ENCODE results near the gene TENT5A. TPM values are rescaled to one million over a fixed set of nuclear protein-coding genes. Genes with fewer than 3 reads are reported as not detected.

Gene TENT5A
- total RNA-seq, 1 donor from 2014 or later: 2.7 TPM

GRCh38 chr6:81754906-81755305 lies 2.4 kb upstream of the TENT5A start:
- TF ChIP-seq, protein P1, sequence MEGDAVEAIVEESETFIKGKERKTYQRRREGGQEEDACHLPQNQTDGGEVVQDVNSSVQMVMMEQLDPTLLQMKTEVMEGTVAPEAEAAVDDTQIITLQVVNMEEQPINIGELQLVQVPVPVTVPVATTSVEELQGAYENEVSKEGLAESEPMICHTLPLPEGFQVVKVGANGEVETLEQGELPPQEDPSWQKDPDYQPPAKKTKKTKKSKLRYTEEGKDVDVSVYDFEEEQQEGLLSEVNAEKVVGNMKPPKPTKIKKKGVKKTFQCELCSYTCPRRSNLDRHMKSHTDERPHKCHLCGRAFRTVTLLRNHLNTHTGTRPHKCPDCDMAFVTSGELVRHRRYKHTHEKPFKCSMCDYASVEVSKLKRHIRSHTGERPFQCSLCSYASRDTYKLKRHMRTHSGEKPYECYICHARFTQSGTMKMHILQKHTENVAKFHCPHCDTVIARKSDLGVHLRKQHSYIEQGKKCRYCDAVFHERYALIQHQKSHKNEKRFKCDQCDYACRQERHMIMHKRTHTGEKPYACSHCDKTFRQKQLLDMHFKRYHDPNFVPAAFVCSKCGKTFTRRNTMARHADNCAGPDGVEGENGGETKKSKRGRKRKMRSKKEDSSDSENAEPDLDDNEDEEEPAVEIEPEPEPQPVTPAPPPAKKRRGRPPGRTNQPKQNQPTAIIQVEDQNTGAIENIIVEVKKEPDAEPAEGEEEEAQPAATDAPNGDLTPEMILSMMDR (IDR thresholded peaks at IDR 0.05; ENCODE audit: partially characterized antibody, unreplicated experiment): no peak
- DNase-seq: no peak
- H3K4me1 Mint-ChIP-seq (ENCODE audit: low read depth, unreplicated experiment): peaks cover 11% of the 10 kb centered on the region
- peaks cover 4% of the 10 kb centered on the region for H3K27me3 Mint-ChIP-seq (ENCODE audit: unreplicated experiment)
- no peaks in the 10 kb centered on the region for H3K36me3 Mint-ChIP-seq (ENCODE audit: unreplicated experiment)
- H3K4me3 Mint-ChIP-seq (ENCODE audit: unreplicated experiment): no peak overlapping the region
- H3K9me3 Mint-ChIP-seq (ENCODE audit: unreplicated experiment): peaks cover 11% of the 10 kb centered on the region
- H3K27ac Mint-ChIP-seq (ENCODE audit: unreplicated experiment): no peak overlapping the region

- peak overlapping the region; percentile 98 for H3K4me3 Mint-ChIP-seq (ENCODE audit: unreplicated experiment)
- H3K36me3 Mint-ChIP-seq (ENCODE audit: unreplicated experiment): no peaks in the 10 kb centered on the region
- TF ChIP-seq, protein P1 (IDR thresholded peaks at IDR 0.05; ENCODE audit: partially characterized antibody, unreplicated experiment): peak; percentile 68
- peaks cover 11% of the 10 kb centered on the region for H3K4me1 Mint-ChIP-seq (ENCODE audit: low read depth, unreplicated experiment)
- H3K9me3 Mint-ChIP-seq (ENCODE audit: unreplicated experiment): peaks cover 11% of the 10 kb centered on the region
- peak; percentile 81 for DNase-seq
- peaks cover 4% of the 10 kb centered on the region for H3K27me3 Mint-ChIP-seq (ENCODE audit: unreplicated experiment)
- no peak overlapping the region for H3K27ac Mint-ChIP-seq (ENCODE audit: unreplicated experiment)
These were observed 1.5 kb upstream of the TENT5A start for GRCh38 chr6:81753711-81754577.

DNA sequence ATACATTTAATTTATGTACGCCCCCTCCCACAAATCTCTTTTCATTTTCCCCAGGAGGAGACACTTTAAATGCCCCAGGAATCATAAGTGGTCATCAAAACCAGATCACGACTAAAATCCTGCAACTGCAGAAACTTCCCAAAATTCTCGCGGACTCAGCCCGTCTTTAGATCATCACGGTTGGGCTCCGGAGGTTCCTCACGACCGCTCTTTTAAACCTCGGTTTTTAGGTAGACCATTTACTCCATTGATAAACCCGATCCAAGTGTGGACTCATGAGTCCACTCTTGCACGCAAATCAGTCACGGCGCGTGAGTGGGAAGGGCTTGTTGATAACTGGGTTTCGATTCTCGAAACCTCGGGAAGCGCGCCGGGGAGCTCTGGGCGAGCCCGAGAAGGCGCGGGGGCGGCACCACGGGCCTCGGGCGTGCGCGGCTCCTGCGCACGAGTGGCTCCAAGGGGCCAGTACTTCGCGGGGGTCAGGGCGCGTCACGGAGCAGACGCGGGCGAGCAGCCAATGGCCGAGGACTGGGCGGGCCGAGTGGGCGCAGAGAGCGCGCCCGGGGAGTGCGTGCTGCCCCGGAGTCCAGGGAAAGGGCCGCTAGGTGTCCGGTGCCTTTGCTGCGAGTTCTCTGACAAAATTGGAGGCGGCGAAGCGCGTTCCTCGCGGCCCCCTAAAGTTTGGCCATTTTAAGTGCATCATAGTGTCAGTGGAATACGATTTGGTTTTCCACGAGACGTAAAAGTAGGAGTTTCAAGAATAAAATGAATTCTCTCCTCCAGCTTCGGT lies 635 bp upstream of the TENT5A start:
- Mint-ChIP-seq H3K27ac (ENCODE audit: unreplicated experiment) (no peak overlapping the region), H3K36me3 (ENCODE audit: unreplicated experiment) (no peaks in the 10 kb centered on the region), H3K4me3 (ENCODE audit: unreplicated experiment) (peak overlapping the region; percentile 98), H3K27me3 (ENCODE audit: unreplicated experiment) (peaks cover 4% of the 10 kb centered on the region), H3K9me3 (ENCODE audit: unreplicated experiment) (peaks cover 11% of the 10 kb centered on the region), H3K4me1 (ENCODE audit: low read depth, unreplicated experiment) (peaks cover 11% of the 10 kb centered on the region)
- DNase-seq: peak; percentile 83
- TF ChIP-seq, protein P1 (IDR thresholded peaks at IDR 0.05; ENCODE audit: partially characterized antibody, unreplicated experiment): no peak

DNA sequence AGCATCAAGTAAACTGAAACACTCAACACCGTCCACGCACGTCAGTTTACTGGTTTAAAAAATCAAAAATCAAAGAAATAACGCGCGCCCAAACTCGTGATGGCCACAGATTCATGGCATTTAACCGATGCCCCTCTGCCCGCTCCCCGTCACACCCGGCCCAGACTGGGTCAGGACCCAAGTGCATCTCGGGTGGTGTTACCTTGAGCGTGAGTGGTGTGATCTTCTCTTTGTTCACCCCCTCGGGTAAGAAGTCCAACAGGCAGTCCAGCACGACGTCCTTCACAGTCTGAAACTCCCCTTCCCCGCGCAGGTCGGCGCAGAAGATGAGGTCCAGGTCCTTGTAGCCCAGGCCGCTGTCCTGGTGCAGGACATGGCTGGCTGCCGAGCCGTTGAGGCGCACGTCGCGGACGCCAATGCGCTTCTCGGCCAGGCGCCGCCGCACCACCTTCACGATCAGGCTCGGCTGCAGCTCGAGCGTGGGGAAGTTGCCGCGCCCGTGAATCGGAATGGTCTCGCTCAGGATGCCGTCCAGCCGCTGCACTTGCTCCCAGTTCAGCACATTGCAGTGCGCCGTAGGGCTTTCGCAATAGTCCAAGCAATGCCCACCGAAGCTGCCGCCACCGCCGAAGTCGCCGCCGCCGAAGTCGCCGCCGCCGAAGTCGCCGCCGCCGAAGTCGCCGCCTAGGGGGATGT lies 945 bp downstream of the TENT5A start:
- peaks cover 1% of the 10 kb centered on the region for H3K4me1 Mint-ChIP-seq (ENCODE audit: low read depth, unreplicated experiment)
- TF ChIP-seq, protein P1 (IDR thresholded peaks at IDR 0.05; ENCODE audit: partially characterized antibody, unreplicated experiment): no peak

More for the DNA sequence above, 945 bp downstream of the TENT5A start:
- H3K36me3 Mint-ChIP-seq (ENCODE audit: unreplicated experiment): no peaks in the 10 kb centered on the region
- H3K27me3 Mint-ChIP-seq (ENCODE audit: unreplicated experiment): peaks cover 4% of the 10 kb centered on the region
- DNase-seq: peak; percentile 60
- peak overlapping the region; percentile 98 for H3K4me3 Mint-ChIP-seq (ENCODE audit: unreplicated experiment)
- H3K9me3 Mint-ChIP-seq (ENCODE audit: unreplicated experiment): peaks cover 7% of the 10 kb centered on the region
- H3K27ac Mint-ChIP-seq (ENCODE audit: unreplicated experiment): no peak overlapping the region
